ENCODE measurements around the gene PAQR4.

DNA sequence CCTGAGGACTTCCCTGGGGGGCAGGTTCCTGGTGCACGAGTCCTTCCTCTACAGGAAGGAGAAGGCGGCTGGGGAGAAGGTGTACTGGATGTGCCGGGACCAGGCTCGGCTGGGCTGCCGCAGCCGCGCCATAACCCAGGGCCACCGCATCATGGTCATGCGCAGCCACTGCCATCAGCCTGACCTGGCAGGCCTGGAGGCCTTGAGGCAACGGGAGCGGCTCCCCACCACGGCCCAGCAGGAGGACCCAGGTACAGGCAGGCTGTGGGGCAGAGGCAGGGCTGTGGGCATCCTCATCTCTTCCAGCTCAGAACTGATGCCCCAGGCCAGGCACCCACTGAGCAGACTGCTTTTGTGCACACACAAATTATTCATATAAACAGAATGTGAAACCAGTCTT, 30.9 kb upstream of the PAQR4 start:
- TF ChIP-seq, protein P1, sequence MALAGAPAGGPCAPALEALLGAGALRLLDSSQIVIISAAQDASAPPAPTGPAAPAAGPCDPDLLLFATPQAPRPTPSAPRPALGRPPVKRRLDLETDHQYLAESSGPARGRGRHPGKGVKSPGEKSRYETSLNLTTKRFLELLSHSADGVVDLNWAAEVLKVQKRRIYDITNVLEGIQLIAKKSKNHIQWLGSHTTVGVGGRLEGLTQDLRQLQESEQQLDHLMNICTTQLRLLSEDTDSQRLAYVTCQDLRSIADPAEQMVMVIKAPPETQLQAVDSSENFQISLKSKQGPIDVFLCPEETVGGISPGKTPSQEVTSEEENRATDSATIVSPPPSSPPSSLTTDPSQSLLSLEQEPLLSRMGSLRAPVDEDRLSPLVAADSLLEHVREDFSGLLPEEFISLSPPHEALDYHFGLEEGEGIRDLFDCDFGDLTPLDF (CRISPR knock-in tag; IDR thresholded peaks at IDR 0.05), result no peak
- no peak for TF ChIP-seq CBX2 (IDR thresholded peaks at IDR 0.05; ENCODE audit: low read depth, low read length)
- no peak for TF ChIP-seq CBX2 (CRISPR knock-in tag; IDR thresholded peaks at IDR 0.05; ENCODE audit: low read depth)
- TF ChIP-seq ZNF121 (CRISPR knock-in tag; IDR thresholded peaks at IDR 0.05), result no peak
